Epithelial cell of esophagus (primary cell): ENCODE data around the gene OVCH2.

ENCODE experiments used
- DNase-seq: peaks from one replicate; pipeline ENCODE4 v3.0.0; 2010; ENCODE audit warnings: low read depth
- H3K4me3 ChIP-seq: 2 replicates; pipeline ENCODE4 v1.5.1; 2011; ENCODE audit warnings: mild to moderate bottlenecking, low read length, control low read depth
- TF ChIP-seq, protein P1 (sequence below): IDR thresholded peaks from 2 replicates; pipeline ENCODE4 v1.5.1; 2011; ENCODE audit warnings: low read depth, mild to moderate bottlenecking, low read length, control low read depth, inconsistent platforms; ENCODE audit not compliant: insufficient read depth; ENCODE audit errors: missing control alignments

The OVCH2 gene

DNA sequence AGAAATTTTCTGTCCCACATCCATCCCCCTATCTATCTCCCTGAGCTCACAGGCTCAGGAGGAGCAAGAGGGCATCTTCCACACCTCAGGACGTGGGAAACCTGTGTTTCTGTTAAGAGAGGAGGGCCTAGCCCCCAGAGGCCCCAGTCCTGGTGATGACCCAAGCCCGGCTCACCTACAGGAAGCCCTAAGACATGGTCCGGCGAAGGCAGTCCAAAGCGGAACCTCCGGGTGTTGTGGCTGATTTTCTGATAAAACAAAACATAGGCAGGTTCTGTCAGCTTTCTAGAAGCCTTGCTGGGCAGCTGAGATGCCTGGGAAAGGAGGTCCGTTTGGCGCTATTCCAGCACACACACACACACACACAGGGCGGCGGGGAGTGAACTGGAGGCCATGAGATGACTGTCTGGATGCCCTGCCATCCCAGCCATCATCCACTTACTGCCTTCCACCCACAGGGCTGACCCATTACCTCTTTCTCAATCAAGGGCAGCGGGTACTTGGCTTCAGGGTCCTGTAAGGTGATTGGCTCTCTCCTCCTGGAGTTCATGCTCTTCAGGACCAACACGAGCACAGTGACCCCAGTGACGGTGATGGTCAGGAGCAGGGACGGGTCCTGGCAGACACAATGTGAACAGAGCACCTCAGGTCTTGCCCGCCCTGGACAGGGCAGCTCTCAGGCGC is 33.9 kb downstream of the OVCH2 start:
- DNase-seq = no peak
- TF ChIP-seq, protein P1, sequence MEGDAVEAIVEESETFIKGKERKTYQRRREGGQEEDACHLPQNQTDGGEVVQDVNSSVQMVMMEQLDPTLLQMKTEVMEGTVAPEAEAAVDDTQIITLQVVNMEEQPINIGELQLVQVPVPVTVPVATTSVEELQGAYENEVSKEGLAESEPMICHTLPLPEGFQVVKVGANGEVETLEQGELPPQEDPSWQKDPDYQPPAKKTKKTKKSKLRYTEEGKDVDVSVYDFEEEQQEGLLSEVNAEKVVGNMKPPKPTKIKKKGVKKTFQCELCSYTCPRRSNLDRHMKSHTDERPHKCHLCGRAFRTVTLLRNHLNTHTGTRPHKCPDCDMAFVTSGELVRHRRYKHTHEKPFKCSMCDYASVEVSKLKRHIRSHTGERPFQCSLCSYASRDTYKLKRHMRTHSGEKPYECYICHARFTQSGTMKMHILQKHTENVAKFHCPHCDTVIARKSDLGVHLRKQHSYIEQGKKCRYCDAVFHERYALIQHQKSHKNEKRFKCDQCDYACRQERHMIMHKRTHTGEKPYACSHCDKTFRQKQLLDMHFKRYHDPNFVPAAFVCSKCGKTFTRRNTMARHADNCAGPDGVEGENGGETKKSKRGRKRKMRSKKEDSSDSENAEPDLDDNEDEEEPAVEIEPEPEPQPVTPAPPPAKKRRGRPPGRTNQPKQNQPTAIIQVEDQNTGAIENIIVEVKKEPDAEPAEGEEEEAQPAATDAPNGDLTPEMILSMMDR = no peak
- H3K4me3 ChIP-seq = no peak overlapping the region

DNA sequence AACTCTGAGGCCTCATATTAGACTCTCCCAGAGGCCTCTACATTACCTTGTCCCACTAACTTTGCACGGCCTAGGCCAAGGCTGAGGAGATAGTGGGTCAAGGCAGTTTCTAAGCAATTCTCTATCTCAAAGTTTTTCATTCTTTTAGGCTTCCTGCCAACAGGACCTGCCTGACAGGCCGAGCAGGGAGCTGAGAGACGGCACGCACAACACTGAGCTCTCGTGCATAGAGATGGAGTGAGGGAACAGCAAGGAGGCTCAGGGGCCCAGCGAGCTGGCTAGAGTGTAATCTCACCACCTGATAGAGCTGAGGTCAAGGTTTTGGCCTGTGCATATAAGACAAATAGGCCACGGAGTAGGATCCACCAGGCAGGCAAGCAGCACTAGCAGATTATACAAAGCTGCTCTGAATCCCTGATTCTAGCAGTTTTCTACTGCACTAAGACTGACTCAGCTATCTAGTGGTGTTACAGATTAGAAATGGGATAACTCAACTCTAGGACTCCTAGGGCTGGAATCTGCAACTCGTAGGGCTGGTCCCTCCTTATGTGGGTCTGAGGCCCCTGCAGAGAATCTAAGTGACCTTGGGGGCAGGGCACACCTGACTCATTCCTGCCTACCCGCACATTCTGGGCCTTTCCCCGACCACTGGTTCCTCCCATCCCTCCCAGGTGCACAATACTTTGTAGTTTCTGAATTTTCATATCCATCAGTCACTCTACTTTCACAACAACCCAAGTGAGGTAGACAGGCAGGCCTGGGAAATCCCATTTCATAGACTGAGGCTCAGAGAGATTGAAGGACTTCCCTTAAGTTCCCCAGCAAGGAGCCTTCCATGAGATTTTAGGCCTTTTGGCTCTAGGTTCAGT is 34.7 kb downstream of the OVCH2 start:
- TF ChIP-seq, protein P1 = no peak
- peak; percentile 72 for DNase-seq

DNA sequence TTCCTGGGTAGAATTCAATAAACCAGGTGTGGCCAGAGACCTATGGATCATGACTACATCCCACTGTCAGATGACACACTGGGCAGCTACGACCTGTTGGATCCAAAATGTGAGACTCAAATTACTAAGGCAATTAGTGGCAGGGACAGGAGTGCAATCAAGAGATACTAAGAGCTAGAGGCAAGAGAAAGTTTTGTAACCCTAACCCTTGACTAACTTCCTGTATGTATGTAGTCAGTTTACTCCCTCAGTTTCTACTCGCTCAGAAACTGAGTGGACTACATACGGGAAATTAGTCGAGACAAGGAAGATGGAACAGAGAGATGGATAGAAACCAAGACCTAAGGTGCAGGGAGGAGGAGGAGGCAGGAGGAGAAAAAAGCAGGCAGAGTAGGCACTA is 35.6 kb downstream of the OVCH2 start:
- DNase-seq = peak; percentile 60
- H3K4me3 ChIP-seq = no peak overlapping the region
- TF ChIP-seq, protein P1 = no peak

More for the DNA sequence above, 34.7 kb downstream of the OVCH2 start:
- H3K4me3 ChIP-seq = no peak overlapping the region

DNA sequence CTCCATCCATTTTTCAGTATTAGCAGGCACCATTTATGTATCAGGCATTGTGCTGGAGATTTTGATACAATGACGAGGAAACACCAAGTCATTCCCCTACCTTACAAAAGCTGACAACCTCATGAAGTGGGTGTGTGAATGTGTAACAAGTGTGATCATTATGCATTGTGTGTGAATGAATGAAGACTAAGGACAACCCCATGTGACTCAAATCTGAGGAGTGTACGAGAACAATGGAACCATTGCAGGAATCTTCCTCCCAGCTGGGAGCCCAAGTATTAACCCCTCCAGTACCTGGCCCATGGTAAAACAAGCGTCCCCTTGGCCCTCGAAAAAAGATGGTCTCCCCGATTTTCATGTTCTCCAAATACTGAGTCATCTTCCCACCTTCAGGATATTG is 37.4 kb downstream of the OVCH2 start:
- H3K4me3 ChIP-seq = no peak overlapping the region
- peak; percentile 80 for DNase-seq
- TF ChIP-seq, protein P1 = no peak

DNA sequence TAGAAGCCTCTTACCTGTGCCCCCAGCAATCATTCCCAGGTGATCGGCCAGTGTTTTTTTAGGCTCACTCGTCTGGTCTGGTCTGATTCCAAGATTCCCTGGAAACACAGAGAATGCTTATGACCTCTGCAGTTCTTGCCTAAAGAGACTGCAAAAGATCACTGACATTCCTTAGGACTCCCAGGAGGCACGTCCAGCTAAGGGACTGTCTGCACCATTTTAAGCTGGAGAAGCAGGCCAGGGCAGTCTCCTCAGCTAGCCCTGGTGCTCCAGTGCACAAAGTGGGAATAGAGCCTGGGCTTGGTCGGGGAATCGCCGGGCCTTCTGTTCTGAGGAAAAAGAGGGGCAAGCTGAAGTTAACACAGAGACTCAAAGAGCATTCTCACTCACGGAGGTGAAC is 37.8 kb downstream of the OVCH2 start:
- DNase-seq = no peak
- TF ChIP-seq, protein P1 = no peak
- no peak overlapping the region for H3K4me3 ChIP-seq

DNA sequence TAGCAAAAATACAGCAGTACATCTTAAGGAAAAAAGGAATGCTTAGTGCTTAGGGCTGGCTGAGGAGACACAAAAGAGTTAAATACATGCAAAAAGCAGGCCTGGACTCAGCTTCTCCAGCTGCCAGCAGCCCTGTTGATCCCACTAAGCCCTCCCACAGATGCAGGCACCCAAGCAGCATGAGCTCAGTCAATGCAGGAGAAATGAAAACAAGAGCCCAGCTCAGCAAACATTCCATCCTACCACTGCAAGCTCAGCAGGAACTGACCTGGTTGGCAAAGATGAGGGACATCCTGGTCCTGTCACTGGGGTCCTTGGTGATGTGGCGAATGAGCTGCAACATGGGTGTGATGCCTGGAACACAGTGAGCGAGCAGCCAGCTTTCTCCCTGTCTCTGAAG is 38.8 kb downstream of the OVCH2 start:
- no peak overlapping the region for H3K4me3 ChIP-seq
- TF ChIP-seq, protein P1 = no peak
- DNase-seq = no peak
